NK-92 (cell line): Measurements from ENCODE around the gene HERC5.
"Not testable (repeated sequence)": the region's sequence is repeated elsewhere in the genome, so short reads cannot be mapped to it uniquely, and the experiment has no call there.

Experiments
- DNase-seq: peaks from one replicate; lab custom pipeline; 2025; ENCODE audit not compliant: unreplicated experiment; lab: John Stamatoyannopoulos, UW

HERC5 gene

DNA sequence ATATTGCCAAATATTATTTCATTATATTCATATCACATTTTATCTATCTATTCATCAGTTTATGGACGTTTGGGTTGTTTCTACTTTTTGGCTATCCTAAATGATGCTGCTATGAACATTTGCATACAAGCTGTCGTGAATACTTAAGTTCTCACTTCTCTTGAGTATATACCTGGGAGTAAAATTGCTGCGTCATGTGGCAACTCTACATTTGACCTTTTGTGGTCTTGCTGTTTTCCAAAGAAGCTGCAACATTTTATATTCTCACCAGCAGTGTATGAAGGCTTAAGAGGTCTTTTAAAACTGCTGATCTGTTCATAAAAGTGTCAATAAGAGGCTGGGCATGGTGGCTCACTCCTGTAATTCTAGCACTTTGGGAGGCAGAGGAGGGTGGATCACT lies 60.9 kb downstream of the HERC5 start:
- DNase-seq: no peak

- DNase-seq: no peak
These were observed 62.0 kb downstream of the HERC5 start for GRCh38 chr4:88518911-88519310.

- no peak for DNase-seq
These were observed 65.9 kb downstream of the HERC5 start for GRCh38 chr4:88522702-88523324.

DNA sequence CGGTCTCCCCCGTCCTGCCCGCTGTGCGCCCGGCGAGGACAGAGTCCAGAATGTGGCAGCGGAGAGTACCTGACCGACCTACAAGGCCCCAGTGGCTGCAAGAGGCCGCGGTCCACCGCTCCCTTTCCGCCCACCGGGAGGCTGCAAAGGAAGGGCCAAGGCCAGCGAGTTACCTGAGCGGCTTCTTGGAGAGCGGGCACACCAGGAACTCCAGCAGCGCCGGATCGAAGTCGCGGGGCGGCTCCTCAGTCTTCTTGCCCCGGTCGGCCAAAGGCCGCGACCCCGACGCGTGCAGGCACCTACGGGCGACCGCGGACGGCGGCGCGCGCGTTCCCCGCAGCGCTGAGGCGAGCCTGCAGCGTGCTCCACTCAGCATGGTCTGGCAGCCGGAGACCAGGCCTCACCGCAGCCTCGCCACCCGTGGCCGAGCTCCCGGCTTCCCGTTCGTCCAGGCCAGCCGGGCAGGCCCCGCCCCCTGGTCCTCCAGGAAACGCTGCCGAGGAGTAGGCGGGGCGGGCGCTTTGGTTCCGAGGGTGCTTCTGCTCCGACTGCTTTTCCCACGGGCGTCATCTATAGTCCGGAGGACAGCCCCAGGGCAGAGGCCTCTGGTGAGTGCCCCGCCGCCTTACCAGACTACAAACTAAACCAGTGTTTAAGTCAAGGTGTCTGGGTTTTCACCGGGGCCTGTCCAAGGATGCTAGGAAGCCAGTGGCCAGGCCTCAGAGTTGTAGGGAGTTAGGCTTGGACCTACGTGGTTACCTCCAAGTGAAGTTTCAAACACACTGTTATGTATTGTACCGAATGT lies 66.6 kb downstream of the HERC5 start, which contains the start of gene PYURF:
Gene PYURF (minus strand): TSS at position 452 of the 805 bp plus-strand sequence. CDS start 76 bp downstream, at position 376.
- no peak for DNase-seq

GRCh38 chr4:88524171-88524570 lies 67.3 kb downstream of the HERC5 start:
- DNase-seq: no peak

DNA sequence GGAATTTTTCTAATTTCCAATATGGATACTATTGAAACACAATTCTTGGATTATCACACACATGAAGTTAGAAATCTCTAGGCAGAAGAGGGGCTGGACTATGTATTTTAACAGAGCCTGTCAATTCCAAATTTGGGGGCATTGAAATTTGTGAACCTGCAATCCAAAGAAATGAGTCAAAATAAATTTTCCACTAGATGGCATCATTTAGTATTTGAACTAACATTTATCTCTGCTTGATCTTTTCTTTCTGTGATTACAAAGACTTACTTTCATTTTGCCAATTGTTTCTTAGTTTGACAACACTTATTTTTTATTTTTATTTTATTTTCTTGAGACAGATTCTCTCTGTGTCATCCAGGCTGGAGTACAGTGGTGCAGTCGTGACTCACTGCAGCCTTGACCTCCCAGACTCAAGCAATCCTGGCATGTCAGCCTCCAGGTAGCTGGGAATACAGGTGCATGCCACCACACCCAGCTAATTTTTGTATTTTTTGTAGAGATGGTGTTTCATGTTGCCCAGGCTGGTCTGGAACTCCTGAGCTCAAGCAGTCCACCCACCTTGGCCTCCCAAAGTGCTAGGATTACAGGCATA lies 69.4 kb downstream of the HERC5 start:
- DNase-seq: no peak

DNA sequence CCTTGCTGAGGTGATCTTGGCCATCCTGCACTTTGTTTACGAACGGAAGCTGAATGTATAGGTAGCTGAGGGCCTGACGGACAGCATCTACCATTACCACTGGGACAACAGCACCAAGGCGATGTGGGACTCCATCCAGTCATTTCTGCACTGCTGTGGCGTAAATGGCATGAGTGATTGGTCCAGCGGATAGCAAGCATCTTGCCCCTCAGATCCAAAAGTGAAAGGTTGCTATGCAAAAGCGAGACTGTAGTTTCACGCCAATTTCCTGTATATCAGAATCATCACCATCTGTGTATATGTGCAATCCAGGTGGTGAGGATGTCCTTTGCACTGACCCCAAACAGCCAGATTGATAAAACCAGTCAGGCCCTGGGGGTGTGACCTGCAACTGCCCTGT lies 70.9 kb downstream of the HERC5 start:
- DNase-seq: no peak

- DNase-seq: no peak
These were observed 71.9 kb downstream of the HERC5 start for GRCh38 chr4:88528861-88529260.

GRCh38 chr4:88531549-88531948 lies 74.6 kb downstream of the HERC5 start:
- DNase-seq: no peak

DNA sequence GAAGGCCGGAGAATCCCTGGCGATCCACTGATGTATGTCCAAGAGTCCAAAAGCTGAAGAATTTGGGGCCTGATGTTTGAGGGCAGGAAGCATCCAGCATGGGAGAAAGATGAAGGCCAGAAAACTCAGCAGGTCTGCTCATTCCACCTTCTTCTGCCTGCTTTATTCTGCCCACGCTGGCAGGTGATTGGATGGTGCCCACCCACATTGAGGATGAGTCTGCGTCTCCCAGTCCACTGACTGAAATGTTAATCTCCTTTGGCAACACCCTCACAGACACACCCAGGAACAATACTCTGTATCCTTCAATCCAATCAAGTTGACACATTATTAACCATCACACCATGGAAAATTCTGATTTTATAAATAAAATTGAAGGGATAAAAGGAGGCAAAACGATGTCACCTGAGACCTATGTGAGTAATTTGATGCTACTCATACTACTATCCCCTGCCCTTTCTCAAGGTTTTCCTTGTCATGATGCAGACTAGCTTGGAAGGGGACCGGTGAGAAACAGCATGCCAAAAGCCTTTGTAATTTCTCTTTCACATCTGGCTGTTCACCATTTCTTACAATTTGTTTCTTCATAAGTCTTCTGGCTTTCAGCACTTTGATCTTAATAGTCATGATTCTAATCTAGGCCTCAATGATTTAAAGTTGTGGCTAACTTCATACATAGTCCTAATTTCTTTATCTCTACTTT lies 76.3 kb downstream of the HERC5 start:
- DNase-seq: no peak

DNA sequence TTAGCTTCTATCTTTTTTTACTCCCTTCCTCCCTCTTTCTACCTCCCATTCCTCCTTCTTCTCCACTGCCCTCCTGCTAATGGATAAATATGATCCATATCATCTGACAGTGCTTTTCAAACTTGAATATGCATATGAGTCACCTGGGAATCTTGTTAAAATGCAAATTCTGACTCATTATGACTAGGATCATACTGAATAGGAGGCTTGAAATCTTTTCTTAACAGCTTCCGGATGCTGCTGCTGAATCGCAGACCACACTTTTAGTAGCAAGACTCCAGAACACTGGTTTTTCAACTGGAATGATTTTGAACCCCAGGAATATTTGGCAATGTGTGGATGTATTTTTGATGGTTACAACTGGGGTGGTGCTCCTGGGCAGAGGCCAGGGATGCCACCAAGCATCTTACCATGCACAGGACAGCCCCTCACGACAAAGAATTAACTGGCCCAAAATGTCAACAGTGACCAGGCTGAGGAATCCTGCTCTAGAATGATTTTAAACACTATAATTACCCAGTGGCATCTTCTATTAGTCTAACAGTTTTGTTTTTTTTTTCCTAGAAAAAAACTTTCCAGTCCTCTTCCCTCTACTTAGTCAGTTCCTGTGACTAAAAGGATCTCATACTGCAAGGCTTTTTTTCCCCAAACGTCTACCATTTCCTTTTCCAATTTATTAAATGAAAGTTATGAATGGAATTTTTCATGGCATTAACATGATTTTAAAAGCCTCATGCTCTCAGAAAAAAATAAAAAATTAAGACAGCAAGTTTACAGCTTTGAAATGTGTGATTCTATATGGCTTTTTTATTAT lies 77.2 kb downstream of the HERC5 start:
- no peak for DNase-seq

DNA sequence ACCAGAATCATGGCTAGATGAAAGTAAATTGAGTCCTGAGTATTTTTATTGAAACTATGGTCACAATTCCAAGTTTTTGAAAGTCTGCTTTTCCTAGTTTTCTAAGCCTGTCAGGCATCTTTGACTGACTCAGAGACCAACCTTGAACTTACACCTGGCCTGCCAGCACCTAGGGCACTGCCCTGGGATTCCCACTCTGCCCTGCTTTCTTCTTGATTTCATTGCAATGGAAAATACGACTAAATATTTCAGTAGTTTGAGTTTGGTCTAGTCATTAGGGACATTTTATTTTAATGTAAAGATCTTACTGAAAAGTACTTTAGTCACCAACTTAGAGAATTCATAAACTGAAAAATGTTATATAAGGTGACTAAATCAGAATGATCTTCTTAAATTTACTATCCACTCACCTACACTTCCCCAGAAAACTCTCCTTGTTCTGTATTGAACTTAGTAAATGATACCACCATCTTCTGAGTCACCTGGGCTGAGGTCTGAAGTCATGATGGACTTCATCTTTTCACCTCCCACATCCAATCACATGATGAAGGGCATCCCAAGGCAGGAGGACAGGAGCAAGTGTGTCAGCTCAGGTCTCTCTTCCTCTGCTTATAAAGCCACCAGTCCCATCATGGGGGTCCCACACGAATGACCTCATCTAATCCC lies 78.3 kb downstream of the HERC5 start:
- no peak for DNase-seq

DNA sequence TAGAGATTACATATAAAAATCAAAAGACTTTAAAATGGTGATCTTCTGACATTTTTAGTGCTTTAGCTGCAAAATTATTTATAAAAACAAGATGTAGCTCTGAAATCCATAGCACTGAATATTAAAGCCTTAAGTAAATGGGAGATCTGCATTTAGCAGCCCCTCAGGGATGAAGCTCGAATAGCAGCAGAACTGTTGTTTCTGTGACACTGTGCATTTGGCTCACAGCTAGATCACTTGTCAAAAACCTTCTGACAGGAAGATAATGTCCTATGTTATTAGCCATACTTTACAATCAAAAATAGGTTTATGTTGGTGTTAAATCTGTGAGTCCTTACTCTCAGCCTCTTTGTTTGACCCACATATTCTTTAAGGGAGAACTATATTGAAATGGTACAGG lies 80.8 kb downstream of the HERC5 start:
- DNase-seq: no peak

DNA sequence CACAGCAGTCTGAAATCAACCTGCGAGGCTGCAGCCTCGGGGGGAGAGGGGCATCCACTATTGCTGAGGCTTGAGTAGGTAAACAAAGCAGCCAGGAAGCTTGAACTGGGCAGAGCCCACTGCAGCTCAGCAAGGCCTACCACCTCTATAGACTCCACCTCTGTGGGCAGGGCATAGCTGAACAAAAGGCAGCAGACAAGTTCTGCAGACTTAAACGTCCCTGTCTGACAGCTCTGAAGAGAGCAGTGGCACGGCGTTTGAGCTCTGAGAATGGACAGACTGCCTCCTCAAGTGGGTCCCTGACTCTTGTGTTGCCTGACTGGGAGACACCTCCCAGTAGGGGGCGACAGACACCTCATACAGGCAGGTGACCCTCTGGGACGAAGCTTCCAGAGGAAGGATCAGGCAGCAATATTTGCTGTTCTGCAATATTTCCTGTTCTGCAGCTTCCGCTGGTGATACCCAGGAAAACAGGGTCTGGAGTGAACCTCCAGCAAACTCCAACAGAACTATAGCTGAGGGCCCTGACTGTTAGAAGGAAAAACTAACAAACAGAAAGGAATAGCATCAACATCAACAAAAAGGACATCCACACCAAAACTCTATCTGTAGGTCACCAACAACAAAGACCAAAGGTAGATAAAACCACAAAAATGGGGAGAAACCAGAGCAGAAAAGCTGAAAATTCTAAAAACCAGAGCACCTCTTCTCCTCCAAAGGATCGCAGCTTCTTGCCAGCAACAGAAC lies 82.6 kb downstream of the HERC5 start:
- DNase-seq: not testable (repeated sequence)

- DNase-seq: no peak
These were observed 92.9 kb downstream of the HERC5 start for GRCh38 chr4:88549815-88550214.
